Adrenal gland (tissue), 12 donors: Measurements from ENCODE around the gene CCL7. TPM values are rescaled to one million over a fixed set of nuclear protein-coding genes. Genes with fewer than 3 reads are reported as not detected.

Experiments used
- DNase-seq, 7 donors: peaks; one replicate each; pipeline ENCODE4 v3.0.0-alpha.2; 2019 to 2020
- H3K27ac ChIP-seq, 5 donors: fragments of 200-600 bp; sonication (generic) in 4 of 5; 1 replicate in 3 of 5; 2 replicates in 2 of 5; pipeline versions ENCODE4 v1.5.1 to v1.8.0; 2016 to 2020; ENCODE audit warnings: mild to moderate bottlenecking in 1 of 5
- H3K27me3 ChIP-seq: fragments of 200-600 bp; 2 replicates; pipeline ENCODE4 v1.8.0; 2021
- H3K36me3 ChIP-seq, 2 donors: fragments of 200-600 bp; replicated peaks in 1 of 2; 1 replicate in 1 of 2; 2 replicates in 1 of 2; pipeline versions ENCODE4 v1.5.1 to v1.8.0; 2018 to 2022
- H3K4me1 ChIP-seq, 2 donors: fragments of 200-600 bp; replicated peaks in 1 of 2; 1 replicate in 1 of 2; 2 replicates in 1 of 2; pipeline versions ENCODE4 v1.5.1 to v1.8.0; 2018 to 2021
- H3K4me3 ChIP-seq, 4 donors: fragments of 200-600 bp; sonication (generic) in 3 of 4; one replicate each; pipeline ENCODE4 v1.5.1; 2016 to 2018
- H3K9me3 ChIP-seq, 3 donors: fragments of 200-600 bp; sonication (generic) in 1 of 3; replicated peaks in 1 of 3; 1 replicate in 2 of 3; 2 replicates in 1 of 3; pipeline versions ENCODE4 v1.5.1 to v1.8.0; 2016 to 2021
- POLR2A ChIP-seq, 2 donors: fragments of 450-650 bp; IDR thresholded peaks; one replicate each; pipeline ENCODE4 v1.6.1; 2017; ENCODE audit warnings: antibody characterized with exemption in 2 of 2, mild to moderate bottlenecking in 2 of 2, moderate library complexity in 1 of 2
- WGBS, 4 donors: extraction: QIAGEN DNeasy Blood & Tissue Kit in 2 of 4; methylation state at CpG; one replicate each; pipeline versions ENCODE4 v1.1.5 to v1.1.7; 2013 to 2017; 5-methylcytosine and 5-hydroxymethylcytosine counted together
- intact Hi-C, 2 donors: fragments of 100-400 bp; cut with DNase I; formaldehyde crosslinking; loops; one replicate each; pipeline versions ENCODE4 v1.14.1 to v1.15.0; 2022 to 2023
- polyA plus RNA-seq, 3 donors: library from polyadenylated mRNA; stranded (reverse); fragments of 200-250 nt in 2 of 3; fragments of 350-450 nt in 1 of 3; fragmentation: Illumina TruSeq in 1 of 3; extraction: RNeasy Lipid Tissue Mini Kit (QIAGEN cat#74804) in 1 of 3; gene quantifications; one replicate each; pipeline ENCODE4 v1.2.3, GENCODE V29; 2013 to 2014
- total RNA-seq, 9 donors: library from RNA; depleted of rRNA in 4 of 9; stranded (reverse); fragments of >200 nt in 4 of 9; fragments of 120-200 nt in 1 of 9; fragmentation: NEBNext Ultra II Directional in 1 of 9; extraction: Animal tissue kit (Norgen Biotek cat#: 25700) in 1 of 9; gene quantifications; one replicate each; pipeline versions ENCODE4 v1.1.0 to v1.2.4, GENCODE V29; 2013 to 2023
- TF ChIP-seq, protein P1 (sequence below), 6 experiments: fragments of 450-650 bp in 4 of 6; fragments of 200-600 bp in 2 of 6; sonication (generic) in 1 of 6; IDR thresholded peaks; 1 replicate in 5 of 6; 2 replicates in 1 of 6; pipeline versions ENCODE4 v1.5.1 to v1.8.0; 2016 to 2021; ENCODE audit warnings: antibody characterized with exemption in 6 of 6, mild to moderate bottlenecking in 2 of 6, moderate library complexity in 1 of 6
- donor health status: healthy with polysubstance abuse.
- donor health status: Bipolar disorder and iron deficiency.
- donor health status: DM: yes; HTN: yes; CAD: no.
- donor health status: DM: no; HTN: no; CAD: no.
- donor health status: DM: no; HTN: no; CAD: no.
- donor health status: DM: yes; HTN: yes; CAD: no.

The CCL7 gene
- total and polyA plus RNA-seq, 12 donors: 0.64 to 2.2 (median 0.74) TPM; not detected in 9

DNA sequence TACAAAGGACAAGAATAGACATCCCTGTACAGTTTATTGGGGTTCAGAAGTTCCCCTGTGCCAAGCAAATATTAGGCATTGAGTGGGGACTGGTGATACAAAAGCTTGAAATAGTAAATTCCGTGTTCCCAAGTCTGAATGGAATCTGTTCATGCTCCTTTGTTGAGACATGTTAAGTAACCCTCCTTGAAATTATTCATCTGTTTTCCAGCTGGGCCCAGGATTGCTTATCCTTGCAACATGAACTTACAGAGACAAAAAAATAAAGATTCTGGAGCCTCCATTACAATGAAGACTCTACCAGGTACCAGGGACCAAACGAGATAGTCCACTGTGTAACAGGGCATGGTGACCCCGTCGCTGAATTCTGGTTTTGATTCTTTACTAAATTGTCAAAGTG, 43.1 kb downstream of the CCL7 start:
- 74 to 79% (median 78%) methylated on average over 4 of the region's 4 CpGs for WGBS, 4 donors
- Histone ChIP-seq H3K27ac (peak overlapping the region in 3 of 5 donors; percentile 47 to 81 (median 61)), H3K27me3 (no peaks in the 10 kb centered on the region), H3K9me3 (no peaks in the 10 kb centered on the region), H3K4me3 (no peak overlapping the region), H3K4me1 (peaks cover 0 to 10% of the 10 kb centered on the region in 2 donors), H3K36me3 (no peaks in the 10 kb centered on the region)
- no peak for DNase-seq
- no peak for TF ChIP-seq POLR2A (IDR thresholded peaks at IDR 0.05)
- TF ChIP-seq, protein P1, sequence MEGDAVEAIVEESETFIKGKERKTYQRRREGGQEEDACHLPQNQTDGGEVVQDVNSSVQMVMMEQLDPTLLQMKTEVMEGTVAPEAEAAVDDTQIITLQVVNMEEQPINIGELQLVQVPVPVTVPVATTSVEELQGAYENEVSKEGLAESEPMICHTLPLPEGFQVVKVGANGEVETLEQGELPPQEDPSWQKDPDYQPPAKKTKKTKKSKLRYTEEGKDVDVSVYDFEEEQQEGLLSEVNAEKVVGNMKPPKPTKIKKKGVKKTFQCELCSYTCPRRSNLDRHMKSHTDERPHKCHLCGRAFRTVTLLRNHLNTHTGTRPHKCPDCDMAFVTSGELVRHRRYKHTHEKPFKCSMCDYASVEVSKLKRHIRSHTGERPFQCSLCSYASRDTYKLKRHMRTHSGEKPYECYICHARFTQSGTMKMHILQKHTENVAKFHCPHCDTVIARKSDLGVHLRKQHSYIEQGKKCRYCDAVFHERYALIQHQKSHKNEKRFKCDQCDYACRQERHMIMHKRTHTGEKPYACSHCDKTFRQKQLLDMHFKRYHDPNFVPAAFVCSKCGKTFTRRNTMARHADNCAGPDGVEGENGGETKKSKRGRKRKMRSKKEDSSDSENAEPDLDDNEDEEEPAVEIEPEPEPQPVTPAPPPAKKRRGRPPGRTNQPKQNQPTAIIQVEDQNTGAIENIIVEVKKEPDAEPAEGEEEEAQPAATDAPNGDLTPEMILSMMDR (IDR thresholded peaks at IDR 0.05): no peak
- intact Hi-C loops: no loop called here

DNA sequence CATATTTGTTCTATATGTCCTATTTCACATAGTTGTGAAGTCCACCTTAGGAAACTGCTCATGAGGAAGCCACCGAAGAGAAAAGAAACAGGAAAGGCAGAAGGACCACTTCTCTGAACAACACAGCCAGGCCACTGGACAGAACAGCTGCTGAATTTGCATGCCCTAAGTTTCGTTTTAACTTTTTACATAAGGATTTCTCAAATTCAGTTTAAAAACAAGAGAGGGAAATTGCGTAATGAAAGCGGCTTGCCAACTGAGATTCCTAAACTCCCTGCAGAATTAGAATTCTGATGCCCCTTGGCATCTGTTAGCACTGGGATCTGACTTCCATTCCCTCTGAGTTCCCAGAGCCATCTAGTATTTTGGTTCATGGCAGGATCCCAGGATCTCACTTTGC, 44.3 kb downstream of the CCL7 start:
- 24 to 44% (median 38%) methylated on average over 4 of the region's 4 CpGs for WGBS, 4 donors
- Histone ChIP-seq H3K9me3 (no peaks in the 10 kb centered on the region), H3K27me3 (no peaks in the 10 kb centered on the region), H3K27ac (peak overlapping the region in 3 of 5 donors; percentile 36 to 81 (median 36)), H3K4me3 (no peak overlapping the region), H3K36me3 (no peaks in the 10 kb centered on the region), H3K4me1 (peaks cover 0 to 12% of the 10 kb centered on the region in 2 donors)
- TF ChIP-seq POLR2A (IDR thresholded peaks at IDR 0.05): no peak
- TF ChIP-seq, protein P1 (IDR thresholded peaks at IDR 0.05): no peak
- DNase-seq: peak in 6 of 7 donors; percentile 18 to 65 (median 34)
- intact Hi-C loops: no loop called here

- Histone ChIP-seq H3K4me3 (no peak overlapping the region), H3K27ac (peak overlapping the region in 2 of 5 donors; percentile 48 to 52), H3K27me3 (no peaks in the 10 kb centered on the region), H3K4me1 (peaks cover 0 to 17% of the 10 kb centered on the region in 2 donors), H3K36me3 (no peaks in the 10 kb centered on the region), H3K9me3 (no peaks in the 10 kb centered on the region)
- no peak for DNase-seq
- no peak for TF ChIP-seq POLR2A (IDR thresholded peaks at IDR 0.05)
- TF ChIP-seq, protein P1 (IDR thresholded peaks at IDR 0.05): no peak
- intact Hi-C loops: loop anchor here in 1 of 2 donors (5.0 kb wide), 1 partner anchor 66 kb away; no protein-coding TSS in a partner anchor
- WGBS, 4 donors: 43 to 79% (median 65%) methylated on average over 3 of the region's 3 CpGs
Observed at GRCh38 chr17:34318474-34318873, 48.5 kb downstream of the CCL7 start.

DNA sequence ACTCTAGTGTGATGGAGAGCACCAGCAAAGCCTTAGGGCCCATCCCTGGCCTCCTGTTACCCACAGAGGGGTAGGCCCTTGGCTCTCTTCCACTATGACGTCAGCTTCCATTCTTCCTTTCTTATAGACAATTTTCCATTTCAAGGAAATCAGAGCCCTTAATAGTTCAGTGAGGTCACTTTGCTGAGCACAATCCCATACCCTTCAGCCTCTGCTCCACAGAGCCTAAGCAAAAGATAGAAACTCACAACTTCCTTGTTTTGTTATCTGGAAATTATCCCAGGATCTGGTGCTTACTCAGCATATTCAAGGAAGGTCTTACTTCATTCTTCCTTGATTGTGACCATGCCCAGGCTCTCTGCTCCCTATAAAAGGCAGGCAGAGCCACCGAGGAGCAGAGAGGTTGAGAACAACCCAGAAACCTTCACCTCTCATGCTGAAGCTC, 49.0 kb downstream of the CCL7 start, which contains the start of gene CCL8:
CCL8 (plus strand) TSS at position 397 of the 445 bp plus-strand sequence. CDS start 67 bp downstream, outside the sequence.
- Histone ChIP-seq H3K9me3 (no peaks in the 10 kb centered on the region), H3K36me3 (no peaks in the 10 kb centered on the region), H3K27ac (peak within 1 kb of the TSS in 3 of 5 donors; percentile 35 to 52 (median 48)), H3K4me3 (no peak within 1 kb of the TSS), H3K4me1 (peaks cover 0 to 12% of the 10 kb centered on the region in 2 donors), H3K27me3 (no peaks in the 10 kb centered on the region)
- intact Hi-C loops: loop anchor here in 1 of 2 donors (5.0 kb wide), 1 partner anchor 67 kb away; no protein-coding TSS in a partner anchor
- WGBS, 4 donors: 14 to 46% (median 35%) methylated on average over 2 of the region's 2 CpGs
- DNase-seq: peak in 1 of 7 donors; percentile 49
- TF ChIP-seq, protein P1 (IDR thresholded peaks at IDR 0.05): no peak
- TF ChIP-seq POLR2A (IDR thresholded peaks at IDR 0.05): no peak

Other genes with a start within 250 kb of the CCL7 start
- 100 to 1,000 TPM in 3 of 9 donors, 10 to 100 TPM in 5, 1 to 10 TPM in 1; 7.7 to 241 (median 56.6) TPM for gene CCL2, start 14.9 kb upstream of the CCL7 start, total RNA-seq
- gene CCL2, start 14.9 kb upstream of the CCL7 start, polyA plus RNA-seq: 100 to 1,000 TPM in 2 of 3 donors, 10 to 100 TPM in 1; 64.3 to 330 (median 121) TPM
- under 1 TPM in 2 of 9 donors, not detected in 7; 0.36 to 0.53 TPM for gene CCL11, start 15.5 kb downstream of the CCL7 start, total RNA-seq
- gene CCL11, start 15.5 kb downstream of the CCL7 start, polyA plus RNA-seq: under 1 TPM; 0.24 to 0.88 (median 0.56) TPM
- 1 to 10 TPM in 3 of 9 donors, under 1 TPM in 4, not detected in 2; 0.17 to 5.4 (median 0.97) TPM for gene CCL8, start 49.2 kb downstream of the CCL7 start, total RNA-seq
- gene CCL8, start 49.2 kb downstream of the CCL7 start, polyA plus RNA-seq: 1 to 10 TPM in 2 of 3 donors, under 1 TPM in 1; 0.79 to 1.3 (median 1.2) TPM
- gene CCL13, start 86.3 kb downstream of the CCL7 start, total RNA-seq: 10 to 100 TPM in 1 of 9 donors, 1 to 10 TPM in 6, under 1 TPM in 2; 0.17 to 17.6 (median 2.7) TPM
- gene CCL13, start 86.3 kb downstream of the CCL7 start, polyA plus RNA-seq: 1 to 10 TPM; 1.7 to 2.2 (median 1.7) TPM
- not detected for gene CCL1, start 93.0 kb downstream of the CCL7 start, total RNA-seq
- gene CCL1, start 93.0 kb downstream of the CCL7 start, polyA plus RNA-seq: not detected